HepG2 (cell line): ENCODE results near the gene NCOA7. TPM values are rescaled to one million over a fixed set of nuclear protein-coding genes. Genes with fewer than 3 reads are reported as not detected.

ENCODE experiments used
- ATAD3A ChIP-seq: sonication (generic); formaldehyde crosslinking; IDR thresholded peaks from 2 replicates; pipeline ENCODE4 v1.4.0; 2020; ENCODE audit warnings: missing genetic modification reagents
- BRD4 ChIP-seq: sonication (generic); formaldehyde crosslinking; IDR thresholded peaks from 2 replicates; pipeline ENCODE4 v1.4.0; 2020; ENCODE audit warnings: missing genetic modification reagents
- FOSL1 ChIP-seq: sonication (generic); formaldehyde crosslinking; IDR thresholded peaks from 2 replicates; pipeline ENCODE4 v1.9.0; 2021; ENCODE audit warnings: missing genetic modification reagents, borderline replicate concordance
- FOXM1 ChIP-seq: sonication (generic); formaldehyde crosslinking; IDR thresholded peaks from 2 replicates; pipeline ENCODE4 v1.5.0; 2020; ENCODE audit warnings: missing genetic modification reagents
- GTF2F1 ChIP-seq: fragments of 150-350 bp; IDR thresholded peaks from 2 replicates; pipeline ENCODE4 v1.6.1; 2014; ENCODE audit warnings: low read length
- HNF4G ChIP-seq, 2 experiments: sonication (generic) in 1 of 2; formaldehyde crosslinking in 1 of 2; IDR thresholded peaks; 2 replicates each; pipeline versions ENCODE4 v1.4.0 to v1.6.1; 2011 to 2020; ENCODE audit warnings: borderline replicate concordance in 2 of 2, low read depth in 2 of 2, mild to moderate bottlenecking in 2 of 2, low read length in 1 of 2, missing genetic modification reagents in 1 of 2, moderate library complexity in 1 of 2
- KAT8 ChIP-seq: IDR thresholded peaks from 2 replicates; pipeline ENCODE4 v1.6.1; 2016; ENCODE audit warnings: missing genetic modification reagents, missing compliant biosample characterization
- KLF12 ChIP-seq: sonication (generic); formaldehyde crosslinking; IDR thresholded peaks from 2 replicates; pipeline ENCODE4 v1.4.0; 2020; ENCODE audit warnings: missing genetic modification reagents, borderline replicate concordance
- KMT2A ChIP-seq: sonication (generic); formaldehyde crosslinking; IDR thresholded peaks from 2 replicates; pipeline ENCODE4 v1.4.0; 2020; ENCODE audit warnings: missing genetic modification reagents
- MEIS1 ChIP-seq: sonication (generic); formaldehyde crosslinking; IDR thresholded peaks from 2 replicates; pipeline ENCODE4 v1.9.0; 2021; ENCODE audit warnings: mild to moderate bottlenecking, missing genetic modification reagents, moderate library complexity, borderline replicate concordance
- MTA1 ChIP-seq: sonication (generic); formaldehyde crosslinking; IDR thresholded peaks from 2 replicates; pipeline ENCODE4 v1.4.0; 2020; ENCODE audit warnings: missing genetic modification reagents, mild to moderate bottlenecking, borderline replicate concordance
- MTA3 ChIP-seq: sonication (generic); formaldehyde crosslinking; IDR thresholded peaks from 2 replicates; pipeline ENCODE4 v1.4.0; 2020; ENCODE audit warnings: missing genetic modification reagents
- PCBP1 ChIP-seq: fragments of 200-400 bp; formaldehyde crosslinking; IDR thresholded peaks from 2 replicates; pipeline ENCODE4 v1.6.1; 2017; ENCODE audit warnings: mild to moderate bottlenecking, low read depth, low read length, borderline replicate concordance
- SIX1 ChIP-seq: sonication (generic); formaldehyde crosslinking; IDR thresholded peaks from 2 replicates; pipeline ENCODE4 v1.4.0; 2020; ENCODE audit warnings: missing genetic modification reagents, borderline replicate concordance
- STAT5B ChIP-seq: sonication (generic); formaldehyde crosslinking; IDR thresholded peaks from 2 replicates; pipeline ENCODE4 v1.4.0; 2020; ENCODE audit warnings: missing genetic modification reagents
- TGIF2 ChIP-seq: IDR thresholded peaks from 2 replicates; pipeline ENCODE4 v1.6.1; 2016; ENCODE audit warnings: control low read depth, missing compliant biosample characterization
- TP53 ChIP-seq: sonication (generic); formaldehyde crosslinking; conservative IDR thresholded peaks from 2 replicates; pipeline ENCODE4 v1.4.0; 2020; ENCODE audit warnings: missing genetic modification reagents
- ZMYM2 ChIP-seq: sonication (generic); formaldehyde crosslinking; IDR thresholded peaks from 2 replicates; pipeline ENCODE4 v1.8.0; 2022; ENCODE audit warnings: mild to moderate bottlenecking, missing genetic modification reagents
- ZNF282 ChIP-seq: fragments of 450-650 bp; IDR thresholded peaks from 2 replicates; pipeline ENCODE4 v1.6.1; 2018; ENCODE audit not compliant: partially characterized antibody
- ZNF501 ChIP-seq: sonication (generic); formaldehyde crosslinking; IDR thresholded peaks from 2 replicates; pipeline ENCODE4 v1.5.1; 2020; ENCODE audit warnings: mild to moderate bottlenecking, moderate library complexity, missing genetic modification reagents
- ZNF547 ChIP-seq: sonication (generic); formaldehyde crosslinking; IDR thresholded peaks from 2 replicates; pipeline ENCODE4 v1.5.1; 2020; ENCODE audit warnings: mild to moderate bottlenecking, missing genetic modification reagents
- ZNF607 ChIP-seq: sonication (generic); formaldehyde crosslinking; IDR thresholded peaks from 2 replicates; pipeline ENCODE4 v1.5.1; 2020; ENCODE audit warnings: missing genetic modification reagents, mild to moderate bottlenecking, borderline replicate concordance
- ZNF629 ChIP-seq: sonication (generic); formaldehyde crosslinking; conservative IDR thresholded peaks from 2 replicates; pipeline ENCODE4 v1.5.0; 2020; ENCODE audit warnings: missing genetic modification reagents
- ZNF724P ChIP-seq: sonication (generic); formaldehyde crosslinking; IDR thresholded peaks from 2 replicates; pipeline ENCODE4 v1.8.0; 2022; ENCODE audit warnings: missing genetic modification reagents, borderline replicate concordance
- polyA plus RNA-seq, 8 experiments: library from polyadenylated mRNA; depleted of rRNA in 3 of 8; stranded (reverse) in 7 of 8; unstranded in 1 of 8; fragments of >200 nt; fragmentation: Illumina TruSeq in 4 of 8; extraction: Trizol in 4 of 8; gene quantifications; 2 replicates each; pipeline versions ENCODE4 v1.2.1 to v1.2.3, GENCODE V29; 2011 to 2016; ENCODE audit warnings: low read depth in 4 of 8, missing spikeins in 1 of 8, mixed read lengths in 1 of 8; ENCODE audit not compliant: insufficient read depth in 1 of 8
- total RNA-seq, 5 experiments: library from RNA; depleted of rRNA; stranded (reverse); fragments of >200 nt; fragmentation: Illumina TruSeq; extraction: Trizol; gene quantifications; 2 replicates each; pipeline ENCODE4 v1.2.3, GENCODE V29; 2016; ENCODE audit warnings: low read depth in 1 of 5
- TF ChIP-seq, protein P1 (sequence below): sonication (generic); formaldehyde crosslinking; IDR thresholded peaks from 2 replicates; pipeline ENCODE4 v1.5.0; 2020; ENCODE audit warnings: mild to moderate bottlenecking, missing genetic modification reagents, borderline replicate concordance
- TF ChIP-seq, protein P2 (sequence below): sonication (generic); formaldehyde crosslinking; IDR thresholded peaks from 2 replicates; pipeline ENCODE4 v1.5.0; 2020; ENCODE audit warnings: mild to moderate bottlenecking, missing genetic modification reagents, borderline replicate concordance

NCOA7 gene
- total and polyA plus RNA-seq, 2 of the 13 experiments (the other 11 are each of a cell fraction or from before 2014, with no cell fraction given) = 13.6 to 20.8 TPM

DNA sequence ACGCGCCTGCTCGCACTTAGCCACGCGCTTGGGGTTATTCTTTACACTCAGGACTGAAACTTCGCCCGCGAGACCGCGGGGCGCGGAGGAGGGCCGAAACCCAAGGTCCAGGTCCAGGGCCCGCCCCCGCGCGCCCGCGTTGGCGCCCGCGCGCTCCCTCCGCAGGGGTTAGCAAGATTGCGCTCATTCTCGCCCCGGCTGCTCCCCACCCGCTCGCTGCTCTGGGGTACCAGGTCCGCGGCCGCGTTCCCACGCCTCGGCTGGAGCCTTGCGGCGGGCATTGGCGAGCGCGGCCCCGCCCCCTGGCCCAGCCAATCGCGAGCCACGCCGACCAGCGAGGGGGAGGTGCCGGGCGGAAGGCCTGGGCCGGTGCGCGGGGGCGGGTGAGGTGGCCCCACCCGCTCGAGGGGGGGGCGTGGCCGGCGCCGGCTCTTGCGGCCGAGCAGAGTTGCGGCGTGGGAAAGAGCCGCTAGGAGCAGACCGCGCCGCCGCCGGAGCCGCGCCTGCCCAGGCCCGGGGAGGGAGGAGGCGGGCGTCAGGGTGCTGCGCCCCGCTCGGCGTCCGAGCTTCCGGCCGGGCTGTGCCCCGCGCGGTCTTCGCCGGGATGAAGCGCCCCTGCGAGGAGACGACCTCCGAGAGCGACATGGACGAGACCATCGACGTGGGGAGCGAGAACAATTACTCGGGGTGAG is 41.4 kb upstream of the NCOA7 start, which contains the start of gene HEY2 (continued):
- TF ChIP-seq, protein P1, sequence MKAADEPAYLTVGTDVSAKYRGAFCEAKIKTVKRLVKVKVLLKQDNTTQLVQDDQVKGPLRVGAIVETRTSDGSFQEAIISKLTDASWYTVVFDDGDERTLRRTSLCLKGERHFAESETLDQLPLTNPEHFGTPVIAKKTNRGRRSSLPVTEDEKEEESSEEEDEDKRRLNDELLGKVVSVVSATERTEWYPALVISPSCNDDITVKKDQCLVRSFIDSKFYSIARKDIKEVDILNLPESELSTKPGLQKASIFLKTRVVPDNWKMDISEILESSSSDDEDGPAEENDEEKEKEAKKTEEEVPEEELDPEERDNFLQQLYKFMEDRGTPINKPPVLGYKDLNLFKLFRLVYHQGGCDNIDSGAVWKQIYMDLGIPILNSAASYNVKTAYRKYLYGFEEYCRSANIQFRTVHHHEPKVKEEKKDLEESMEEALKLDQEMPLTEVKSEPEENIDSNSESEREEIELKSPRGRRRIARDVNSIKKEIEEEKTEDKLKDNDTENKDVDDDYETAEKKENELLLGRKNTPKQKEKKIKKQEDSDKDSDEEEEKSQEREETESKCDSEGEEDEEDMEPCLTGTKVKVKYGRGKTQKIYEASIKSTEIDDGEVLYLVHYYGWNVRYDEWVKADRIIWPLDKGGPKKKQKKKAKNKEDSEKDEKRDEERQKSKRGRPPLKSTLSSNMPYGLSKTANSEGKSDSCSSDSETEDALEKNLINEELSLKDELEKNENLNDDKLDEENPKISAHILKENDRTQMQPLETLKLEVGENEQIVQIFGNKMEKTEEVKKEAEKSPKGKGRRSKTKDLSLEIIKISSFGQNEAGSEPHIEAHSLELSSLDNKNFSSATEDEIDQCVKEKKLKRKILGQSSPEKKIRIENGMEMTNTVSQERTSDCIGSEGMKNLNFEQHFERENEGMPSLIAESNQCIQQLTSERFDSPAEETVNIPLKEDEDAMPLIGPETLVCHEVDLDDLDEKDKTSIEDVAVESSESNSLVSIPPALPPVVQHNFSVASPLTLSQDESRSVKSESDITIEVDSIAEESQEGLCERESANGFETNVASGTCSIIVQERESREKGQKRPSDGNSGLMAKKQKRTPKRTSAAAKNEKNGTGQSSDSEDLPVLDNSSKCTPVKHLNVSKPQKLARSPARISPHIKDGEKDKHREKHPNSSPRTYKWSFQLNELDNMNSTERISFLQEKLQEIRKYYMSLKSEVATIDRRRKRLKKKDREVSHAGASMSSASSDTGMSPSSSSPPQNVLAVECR (CRISPR knock-in tag) = peak; percentile 56; the same call in 1 of the 2 replicates
- TF ChIP-seq KAT8 (CRISPR knock-in tag) (no peak), FOXM1 (CRISPR knock-in tag) (no peak), SIX1 (CRISPR knock-in tag) (no peak), MTA3 (CRISPR knock-in tag) (no peak), KLF12 (no peak; the same call in 1 of the 2 replicates), GTF2F1 (no peak), MEIS1 (no peak; the same call in 1 of the 2 replicates), STAT5B (CRISPR knock-in tag) (no peak), ZNF282 (no peak), ZNF547 (peak; percentile 93), TGIF2 (CRISPR knock-in tag) (no peak), ZNF501 (CRISPR knock-in tag) (no peak; the same call in 1 of the 2 replicates), ZNF629 (CRISPR knock-in tag) (no peak), PCBP1 (no peak), ZNF607 (CRISPR knock-in tag) (no peak), ZNF724P (CRISPR knock-in tag) (peak; percentile 79; the same call in 1 of the 2 replicates), ATAD3A (CRISPR knock-in tag) (no peak), ZMYM2 (CRISPR knock-in tag) (no peak; the same call in 1 of the 2 replicates), FOSL1 (CRISPR knock-in tag) (no peak), BRD4 (CRISPR knock-in tag) (no peak), MTA1 (CRISPR knock-in tag) (no peak; the same call in 1 of the 2 replicates), KMT2A (CRISPR knock-in tag) (no peak), HNF4G (IDR thresholded peaks at IDR 0.05; ENCODE audit: borderline replicate concordance, low read depth, low read length) (no peak), HNF4G (CRISPR knock-in tag; IDR thresholded peaks at IDR 0.05; ENCODE audit: borderline replicate concordance, low read depth) (peak; percentile 59; the same call in 1 of the 2 replicates), TP53 (CRISPR knock-in tag) (no peak)
- TF ChIP-seq, protein P2, sequence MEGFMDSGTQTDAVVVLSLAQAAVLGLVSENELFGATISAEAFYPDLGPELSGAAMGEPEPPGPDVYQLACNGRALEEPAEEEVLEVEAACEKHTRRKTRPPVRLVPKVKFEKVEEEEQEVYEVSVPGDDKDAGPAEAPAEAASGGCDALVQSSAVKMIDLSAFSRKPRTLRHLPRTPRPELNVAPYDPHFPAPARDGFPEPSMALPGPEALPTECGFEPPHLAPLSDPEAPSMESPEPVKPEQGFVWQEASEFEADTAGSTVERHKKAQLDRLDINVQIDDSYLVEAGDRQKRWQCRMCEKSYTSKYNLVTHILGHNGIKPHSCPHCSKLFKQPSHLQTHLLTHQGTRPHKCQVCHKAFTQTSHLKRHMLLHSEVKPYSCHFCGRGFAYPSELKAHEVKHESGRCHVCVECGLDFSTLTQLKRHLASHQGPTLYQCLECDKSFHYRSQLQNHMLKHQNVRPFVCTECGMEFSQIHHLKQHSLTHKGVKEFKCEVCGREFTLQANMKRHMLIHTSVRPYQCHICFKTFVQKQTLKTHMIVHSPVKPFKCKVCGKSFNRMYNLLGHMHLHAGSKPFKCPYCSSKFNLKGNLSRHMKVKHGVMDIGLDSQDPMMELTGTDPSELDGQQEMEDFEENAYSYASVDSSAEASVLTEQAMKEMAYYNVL (CRISPR knock-in tag) = no peak
